ENCODE measurements around the gene SRD5A1.

SRD5A1 gene

GRCh38 chr5:6649681-6650080 lies 16.4 kb downstream of the SRD5A1 start:
- Histone ChIP-seq H4K20me1 (ENCODE audit: insufficient read depth) (no peaks in the 10 kb centered on the region), H3K79me2 (ENCODE audit: insufficient read depth, low read depth) (no peaks in the 10 kb centered on the region), H2AFZ (ENCODE audit: low read depth) (no peak overlapping the region), H3K4me1 (ENCODE audit: low read depth, poor library complexity, severe bottlenecking) (peaks cover 3% of the 10 kb centered on the region), H3K27me3 (ENCODE audit: insufficient read depth, low read depth) (no peaks in the 10 kb centered on the region), H3K9ac (no peak overlapping the region), H3K36me3 (ENCODE audit: insufficient read depth) (no peaks in the 10 kb centered on the region), H3K27ac (no peak overlapping the region), H3K4me2 (no peak overlapping the region), H3K4me3 (IDR thresholded peaks at IDR 0.05; ENCODE audit: insufficient read depth, low read depth, low read length) (no peak overlapping the region)
- TF ChIP-seq CTCF (conservative IDR thresholded peaks at IDR 0.05; ENCODE audit: low read depth, low read length): no peak

GRCh38 chr5:6652025-6652424 lies 18.8 kb downstream of the SRD5A1 start:
- H3K27me3 ChIP-seq (ENCODE audit: insufficient read depth, low read depth): no peaks in the 10 kb centered on the region
- TF ChIP-seq CTCF (conservative IDR thresholded peaks at IDR 0.05; ENCODE audit: low read depth, low read length): no peak
- H3K9ac ChIP-seq: no peak overlapping the region
- H2AFZ ChIP-seq (ENCODE audit: low read depth): no peak overlapping the region
- H3K4me2 ChIP-seq: no peak overlapping the region
- H4K20me1 ChIP-seq (ENCODE audit: insufficient read depth): no peaks in the 10 kb centered on the region
- H3K27ac ChIP-seq: no peak overlapping the region
- H3K4me3 ChIP-seq (IDR thresholded peaks at IDR 0.05; ENCODE audit: insufficient read depth, low read depth, low read length): no peak overlapping the region
- peaks cover 15% of the 10 kb centered on the region for H3K36me3 ChIP-seq (ENCODE audit: insufficient read depth)
- H3K4me1 ChIP-seq (ENCODE audit: low read depth, poor library complexity, severe bottlenecking): peaks cover 3% of the 10 kb centered on the region
- no peaks in the 10 kb centered on the region for H3K79me2 ChIP-seq (ENCODE audit: insufficient read depth, low read depth)

GRCh38 chr5:6655432-6655831 lies 22.2 kb downstream of the SRD5A1 start:
- Histone ChIP-seq H3K27ac (no peak overlapping the region), H3K4me2 (no peak overlapping the region), H3K4me1 (ENCODE audit: low read depth, poor library complexity, severe bottlenecking) (peaks cover 3% of the 10 kb centered on the region), H3K79me2 (ENCODE audit: insufficient read depth, low read depth) (no peaks in the 10 kb centered on the region), H3K36me3 (ENCODE audit: insufficient read depth) (peaks cover 15% of the 10 kb centered on the region), H3K4me3 (IDR thresholded peaks at IDR 0.05; ENCODE audit: insufficient read depth, low read depth, low read length) (no peak overlapping the region), H3K9ac (no peak overlapping the region), H3K27me3 (ENCODE audit: insufficient read depth, low read depth) (no peaks in the 10 kb centered on the region), H4K20me1 (ENCODE audit: insufficient read depth) (no peaks in the 10 kb centered on the region), H2AFZ (ENCODE audit: low read depth) (no peak overlapping the region)
- no peak for TF ChIP-seq CTCF (conservative IDR thresholded peaks at IDR 0.05; ENCODE audit: low read depth, low read length)

GRCh38 chr5:6656680-6657079 lies 23.4 kb downstream of the SRD5A1 start:
- no peak overlapping the region for H3K9ac ChIP-seq
- H3K27me3 ChIP-seq (ENCODE audit: insufficient read depth, low read depth): no peaks in the 10 kb centered on the region
- H2AFZ ChIP-seq (ENCODE audit: low read depth): no peak overlapping the region
- no peaks in the 10 kb centered on the region for H4K20me1 ChIP-seq (ENCODE audit: insufficient read depth)
- H3K4me1 ChIP-seq (ENCODE audit: low read depth, poor library complexity, severe bottlenecking): peaks cover 2% of the 10 kb centered on the region
- no peak overlapping the region for H3K4me2 ChIP-seq
- peaks cover 15% of the 10 kb centered on the region for H3K36me3 ChIP-seq (ENCODE audit: insufficient read depth)
- no peak overlapping the region for H3K27ac ChIP-seq
- H3K4me3 ChIP-seq (IDR thresholded peaks at IDR 0.05; ENCODE audit: insufficient read depth, low read depth, low read length): no peak overlapping the region
- no peaks in the 10 kb centered on the region for H3K79me2 ChIP-seq (ENCODE audit: insufficient read depth, low read depth)
- TF ChIP-seq CTCF (conservative IDR thresholded peaks at IDR 0.05; ENCODE audit: low read depth, low read length): no peak
